Stimulated activated CD8-positive, alpha-beta memory T cell treated with anti-CD3 and anti-CD28 coated beads, Interleukin-2, amount 100 ng/mL, for 1 hour (primary cell): ENCODE data around the gene RPS6KA2.
"Not testable (repeated sequence)": the region's sequence is repeated elsewhere in the genome, so short reads cannot be mapped to it uniquely, and the experiment has no call there.

Experiments used
- DNase-seq, 2 donors: peaks; one replicate each; pipeline ENCODE4 v3.0.0-alpha.2; 2020; ENCODE audit warnings: low read depth in 2 of 2

Gene RPS6KA2

DNA sequence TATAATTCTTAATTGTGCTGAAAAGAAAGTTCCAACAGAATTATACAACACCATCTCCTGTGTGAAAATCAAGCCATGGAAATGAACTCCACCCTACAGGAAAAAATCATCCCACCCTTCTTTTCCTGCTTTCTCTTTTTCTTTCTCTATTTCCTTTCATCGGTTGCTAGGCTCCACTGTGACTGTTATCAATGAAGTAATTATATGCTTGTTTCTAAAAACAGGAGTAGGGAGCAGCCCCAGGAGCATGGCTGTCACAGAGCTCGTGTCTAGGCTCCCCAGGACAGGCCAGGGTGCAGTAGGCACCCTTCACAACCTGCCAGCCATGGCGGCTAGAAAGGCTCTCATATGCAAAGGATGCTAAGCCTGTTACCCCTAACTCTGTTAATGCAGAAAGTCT lies 257.3 kb downstream of the RPS6KA2 start:
- no peak for DNase-seq

DNA sequence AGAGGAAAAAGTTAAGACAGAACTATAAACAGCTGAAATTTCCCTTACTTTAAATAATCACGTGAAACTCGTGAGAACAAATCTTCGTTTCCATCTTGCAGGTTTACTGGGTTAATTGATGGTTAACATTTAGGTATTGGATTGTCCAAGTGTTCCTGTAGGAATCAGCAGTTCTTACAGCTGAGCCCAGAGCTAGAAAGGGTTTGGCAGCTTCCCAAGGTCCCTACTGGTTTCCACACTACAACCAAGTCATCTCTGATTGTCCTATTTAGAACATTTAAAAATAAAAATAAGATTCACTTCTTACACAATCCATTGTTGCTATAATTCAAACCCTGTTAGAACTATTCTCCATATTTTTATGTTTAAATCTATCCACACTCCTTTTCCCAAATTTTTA lies 260.1 kb downstream of the RPS6KA2 start:
- DNase-seq = no peak

GRCh38 chr6:166365806-166366205 lies 261.2 kb downstream of the RPS6KA2 start:
- no peak for DNase-seq

DNA sequence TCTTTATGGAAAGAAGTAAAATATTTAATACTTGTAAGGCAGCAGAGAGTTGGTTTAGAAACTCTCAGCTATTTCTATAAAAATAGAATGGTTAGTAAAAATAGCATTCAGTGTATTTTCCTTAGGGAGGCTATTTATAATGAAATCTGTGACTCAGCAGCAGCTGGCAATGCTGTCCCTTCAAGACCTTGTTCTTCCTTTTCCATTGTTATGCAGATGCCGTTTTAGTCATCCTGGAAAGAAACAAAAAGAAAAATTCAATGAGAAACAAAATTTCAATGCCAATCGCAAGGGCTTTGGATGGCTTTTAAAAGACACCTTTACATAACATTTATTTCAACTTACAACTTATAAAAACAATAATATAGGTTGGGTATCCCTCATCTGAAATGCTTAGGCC lies 261.8 kb downstream of the RPS6KA2 start:
- DNase-seq = no peak

- DNase-seq = no peak
Observed at GRCh38 chr6:166364456-166364855, 262.6 kb downstream of the RPS6KA2 start.

- DNase-seq = not testable (repeated sequence)
Observed at GRCh38 chr6:166362427-166362826, 264.6 kb downstream of the RPS6KA2 start.

- no peak for DNase-seq
Observed at GRCh38 chr6:166361077-166361429, 266.0 kb downstream of the RPS6KA2 start.

DNA sequence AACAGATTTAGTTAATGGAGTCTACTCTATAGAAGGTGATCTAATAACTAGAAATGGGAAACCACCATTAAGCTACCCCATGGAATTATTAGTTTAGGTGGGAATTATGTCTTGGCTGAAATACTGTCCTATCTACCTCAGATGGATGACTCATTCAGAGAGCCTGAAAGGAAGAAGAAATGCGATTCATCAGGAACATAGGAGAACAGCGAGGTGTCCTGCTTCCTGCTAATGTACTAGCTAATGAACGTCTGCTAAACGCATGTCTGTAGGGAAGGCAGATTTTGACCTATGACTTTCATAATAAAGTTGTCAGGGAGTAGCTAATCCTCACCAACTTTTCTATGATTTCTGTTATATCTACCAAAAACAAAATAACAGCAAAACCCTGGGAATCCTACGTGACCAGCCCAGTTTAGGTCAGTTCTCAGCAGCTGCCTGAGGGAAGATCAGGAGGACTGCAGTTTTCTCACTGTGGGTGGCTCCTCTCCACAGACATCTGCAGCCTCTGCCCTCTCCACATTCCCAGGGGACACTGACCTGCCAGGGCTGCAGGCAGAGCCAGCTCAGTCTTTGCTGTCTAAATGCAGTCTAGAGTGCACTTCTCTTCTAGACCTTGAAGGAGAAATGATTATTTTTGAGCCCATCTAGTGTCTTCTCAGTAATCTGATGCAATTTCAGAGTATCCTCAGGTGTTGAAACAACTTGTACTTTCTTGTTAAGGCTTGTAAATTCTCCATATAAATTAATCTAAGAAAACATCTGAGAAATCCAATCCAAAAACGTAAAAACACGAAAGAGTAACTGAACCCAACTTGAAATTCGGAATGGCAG lies 266.6 kb downstream of the RPS6KA2 start:
- no peak for DNase-seq
